Caco-2 (cell line): ENCODE measurements around the gene FBXO36. TPM values are rescaled to one million over a fixed set of nuclear protein-coding genes. Genes with fewer than 3 reads are reported as not detected.

ENCODE experiments used
- BruUV-seq: library from RNA; stranded (reverse); fragments of 400-500 nt; replicated peaks from 2 replicates; lab custom pipeline; 2021; lab: Mats Ljungman, UMichigan
- CTCF ChIA-PET: fragments of 300-600 bp; sonication (Branson Sonifier 250); formaldehyde crosslinking; loops from one replicate; lab custom pipeline; 2022; ENCODE audit warnings: antibody characterized with exemption; lab: Charles Lee
- POLR2A ChIA-PET: fragments of 300-600 bp; sonication (Branson Sonifier 250); formaldehyde crosslinking; loops from one replicate; lab custom pipeline; 2022; ENCODE audit warnings: antibody characterized with exemption; lab: Charles Lee
- DNase-seq, 2 experiments: peaks; one replicate each; pipeline versions ENCODE4 v3.0.0 to v3.0.0-alpha.2; 2020 to 2022
- H3K27me3 ChIP-seq: replicated peaks from 2 replicates; pipeline ENCODE4 v1.6.0; 2011; ENCODE audit warnings: low read length; ENCODE audit not compliant: control insufficient read depth, insufficient read depth
- H3K36me3 ChIP-seq: 2 replicates; pipeline ENCODE4 v1.5.1; 2011; ENCODE audit warnings: low read length; ENCODE audit not compliant: control insufficient read depth, insufficient read depth
- H3K4me1 ChIP-seq: fragments of 250-450 bp; sonication (Bioruptor Pico); 2 replicates; pipeline ENCODE4 v1.5.1; 2020; ENCODE audit warnings: mild to moderate bottlenecking
- H3K4me3 ChIP-seq: 2 replicates; pipeline ENCODE4 v1.5.1; 2011; ENCODE audit warnings: low read depth, mild to moderate bottlenecking, control low read depth, low read length
- H3K9me3 ChIP-seq: fragments of 250-450 bp; sonication (Bioruptor Pico); 2 replicates; pipeline ENCODE4 v1.5.1; 2020; ENCODE audit warnings: mild to moderate bottlenecking, moderate library complexity
- H3K27ac Mint-ChIP-seq: one replicate; pipeline ENCODE4 v1.8.0; 2022; ENCODE audit warnings: mixed read lengths; ENCODE audit not compliant: unreplicated experiment
- H3K27me3 Mint-ChIP-seq: one replicate; pipeline ENCODE4 v1.8.0; 2022; ENCODE audit warnings: mixed read lengths; ENCODE audit not compliant: insufficient read depth, unreplicated experiment
- H3K36me3 Mint-ChIP-seq: one replicate; pipeline ENCODE4 v1.8.0; 2022; ENCODE audit warnings: mild to moderate bottlenecking, mixed read lengths; ENCODE audit not compliant: insufficient read depth, unreplicated experiment
- H3K4me1 Mint-ChIP-seq: one replicate; pipeline ENCODE4 v1.8.0; 2022; ENCODE audit warnings: low read depth, mixed read lengths; ENCODE audit not compliant: unreplicated experiment
- H3K4me3 Mint-ChIP-seq: one replicate; pipeline ENCODE4 v1.8.0; 2022; ENCODE audit warnings: mild to moderate bottlenecking, moderate library complexity, mixed read lengths; ENCODE audit not compliant: unreplicated experiment
- H3K9me3 Mint-ChIP-seq: one replicate; pipeline ENCODE4 v1.8.0; 2022; ENCODE audit warnings: mixed read lengths; ENCODE audit not compliant: unreplicated experiment
- CTCF ChIP-seq, 2 experiments: fragments of 200-600 bp in 1 of 2; IDR thresholded peaks; 1 replicate in 1 of 2; 2 replicates in 1 of 2; pipeline versions ENCODE4 v1.5.1 to v1.8.0; 2011 to 2022; ENCODE audit warnings: antibody characterized with exemption in 1 of 2, control low read depth in 1 of 2, inconsistent platforms in 1 of 2, low read depth in 1 of 2, low read length in 1 of 2, mild to moderate bottlenecking in 1 of 2, moderate library complexity in 1 of 2; ENCODE audit not compliant: insufficient read depth in 1 of 2, severe bottlenecking in 1 of 2, unreplicated experiment in 1 of 2
- intact Hi-C: fragments of 100-400 bp; cut with micrococcal nuclease; formaldehyde crosslinking; loops from one replicate; pipeline ENCODE4 v1.10.0; 2022; ENCODE audit not compliant: unreplicated experiment
- total RNA-seq: library from RNA; stranded (reverse); gene quantifications from 2 replicates; pipeline ENCODE4 v1.2.3, GENCODE V29; 2022

The FBXO36 gene
- total RNA-seq, 1 experiment from 2014 or later, result 0.64 TPM

GRCh38 chr2:230011617-230012016, 89.3 kb downstream of the FBXO36 start:
- no peak for DNase-seq
- H3K9me3 ChIP-seq, result no peaks in the 10 kb centered on the region
- BruUV-seq, result no TSS peak
- H3K4me3 Mint-ChIP-seq, result no peak overlapping the region
- H3K27me3 ChIP-seq, result no peaks in the 10 kb centered on the region
- no peaks in the 10 kb centered on the region for H3K4me1 Mint-ChIP-seq
- H3K36me3 ChIP-seq, result no peaks in the 10 kb centered on the region
- ChIA-PET CTCF (no interaction called here), POLR2A (no interaction called here)
- TF ChIP-seq CTCF (IDR thresholded peaks at IDR 0.05; ENCODE audit: insufficient read depth in 1 of 2, low read depth in 1 of 2, low read length in 1 of 2, severe bottlenecking in 1 of 2, unreplicated experiment in 1 of 2), result no peak
- H3K9me3 Mint-ChIP-seq, result no peaks in the 10 kb centered on the region
- no peaks in the 10 kb centered on the region for H3K36me3 Mint-ChIP-seq
- no peak overlapping the region for H3K27ac Mint-ChIP-seq
- H3K4me1 ChIP-seq, result no peaks in the 10 kb centered on the region
- no peak overlapping the region for H3K4me3 ChIP-seq
- H3K27me3 Mint-ChIP-seq, result no peaks in the 10 kb centered on the region
- intact Hi-C loops, result no loop called here

DNA sequence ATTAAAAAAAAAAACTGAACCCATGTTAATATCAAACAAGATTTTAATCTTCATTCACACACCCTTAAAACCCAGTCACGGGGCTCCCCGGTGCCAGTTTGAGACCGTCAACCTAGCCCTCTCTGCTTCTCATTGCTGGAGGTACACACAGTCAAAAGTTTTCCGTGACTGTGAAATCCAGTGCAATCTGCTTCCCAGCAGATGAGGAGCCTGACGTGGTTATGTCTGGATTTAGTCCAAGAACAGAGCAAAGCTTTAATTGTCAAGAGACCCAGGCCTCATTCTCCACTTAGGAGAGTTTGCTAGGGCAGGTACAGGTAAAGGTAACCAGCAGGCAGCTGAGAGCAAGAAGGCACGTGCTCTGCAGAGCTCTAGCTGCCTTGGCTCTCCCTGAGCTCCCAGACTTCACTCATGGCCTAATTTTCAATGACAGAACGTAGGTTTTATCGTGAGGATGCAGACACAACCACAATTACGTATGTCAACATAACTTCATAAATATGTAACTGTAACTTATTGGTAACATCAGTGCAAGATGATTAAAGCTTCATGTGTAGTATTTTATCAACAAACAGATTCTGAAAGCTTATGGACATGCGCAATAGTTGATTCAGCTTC, 90.1 kb downstream of the FBXO36 start:
- no peaks in the 10 kb centered on the region for H3K36me3 ChIP-seq
- H3K4me3 ChIP-seq, result no peak overlapping the region
- H3K4me3 Mint-ChIP-seq, result no peak overlapping the region
- no peak overlapping the region for H3K27ac Mint-ChIP-seq
- no peaks in the 10 kb centered on the region for H3K4me1 ChIP-seq
- no peaks in the 10 kb centered on the region for H3K9me3 ChIP-seq
- H3K9me3 Mint-ChIP-seq, result no peaks in the 10 kb centered on the region
- H3K27me3 Mint-ChIP-seq, result no peaks in the 10 kb centered on the region
- ChIA-PET POLR2A (no interaction called here), CTCF (no interaction called here)
- no peaks in the 10 kb centered on the region for H3K27me3 ChIP-seq
- BruUV-seq, result no TSS peak
- intact Hi-C loops, result no loop called here
- no peak for DNase-seq
- no peaks in the 10 kb centered on the region for H3K4me1 Mint-ChIP-seq
- no peak for TF ChIP-seq CTCF (IDR thresholded peaks at IDR 0.05; ENCODE audit: insufficient read depth in 1 of 2, low read depth in 1 of 2, low read length in 1 of 2, severe bottlenecking in 1 of 2, unreplicated experiment in 1 of 2)
- H3K36me3 Mint-ChIP-seq, result no peaks in the 10 kb centered on the region

DNA sequence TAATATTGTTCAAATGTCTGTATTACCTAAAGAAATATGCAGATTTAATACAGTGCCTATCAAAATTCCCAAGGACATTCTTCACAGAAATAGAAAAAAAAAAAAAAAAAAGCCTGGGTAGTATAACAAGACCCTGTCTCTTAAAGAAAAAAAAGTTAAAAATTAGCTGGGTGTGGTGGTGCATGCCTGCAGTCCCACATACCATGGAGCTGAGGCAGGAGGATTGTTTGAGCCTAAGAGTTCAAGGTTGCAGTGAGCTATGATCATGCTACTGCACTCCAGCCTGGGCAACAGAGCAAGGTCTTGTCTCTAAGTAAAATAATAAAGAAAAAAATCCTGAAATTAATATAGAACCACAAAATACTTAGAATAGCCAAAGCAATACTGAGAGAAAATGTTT, 94.5 kb downstream of the FBXO36 start:
- intact Hi-C loops, result no loop called here
- BruUV-seq, result no TSS peak
- no peak for TF ChIP-seq CTCF (IDR thresholded peaks at IDR 0.05; ENCODE audit: insufficient read depth in 1 of 2, low read depth in 1 of 2, low read length in 1 of 2, severe bottlenecking in 1 of 2, unreplicated experiment in 1 of 2)
- Histone ChIP-seq H3K4me3 (no peak overlapping the region), H3K36me3 (no peaks in the 10 kb centered on the region), H3K4me1 (no peaks in the 10 kb centered on the region), H3K9me3 (no peaks in the 10 kb centered on the region), H3K27me3 (no peaks in the 10 kb centered on the region)
- Mint-ChIP-seq H3K9me3 (no peaks in the 10 kb centered on the region), H3K27me3 (peaks cover 11% of the 10 kb centered on the region), H3K4me1 (no peaks in the 10 kb centered on the region), H3K4me3 (no peak overlapping the region), H3K36me3 (no peaks in the 10 kb centered on the region), H3K27ac (no peak overlapping the region)
- CTCF ChIA-PET, result no interaction called here
- POLR2A ChIA-PET, result no interaction called here
- no peak for DNase-seq
